HS-5 (cell line): ENCODE measurements around the gene RLN2.
"Not testable (repeated sequence)": the region's sequence is repeated elsewhere in the genome, so short reads cannot be mapped to it uniquely, and the experiment has no call there.

ENCODE experiments used
- DNase-seq: peaks from one replicate; pipeline ENCODE4 v3.0.0-alpha.2; 2012; ENCODE audit warnings: low read depth

The RLN2 gene, protein sequence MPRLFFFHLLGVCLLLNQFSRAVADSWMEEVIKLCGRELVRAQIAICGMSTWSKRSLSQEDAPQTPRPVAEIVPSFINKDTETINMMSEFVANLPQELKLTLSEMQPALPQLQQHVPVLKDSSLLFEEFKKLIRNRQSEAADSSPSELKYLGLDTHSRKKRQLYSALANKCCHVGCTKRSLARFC

DNA sequence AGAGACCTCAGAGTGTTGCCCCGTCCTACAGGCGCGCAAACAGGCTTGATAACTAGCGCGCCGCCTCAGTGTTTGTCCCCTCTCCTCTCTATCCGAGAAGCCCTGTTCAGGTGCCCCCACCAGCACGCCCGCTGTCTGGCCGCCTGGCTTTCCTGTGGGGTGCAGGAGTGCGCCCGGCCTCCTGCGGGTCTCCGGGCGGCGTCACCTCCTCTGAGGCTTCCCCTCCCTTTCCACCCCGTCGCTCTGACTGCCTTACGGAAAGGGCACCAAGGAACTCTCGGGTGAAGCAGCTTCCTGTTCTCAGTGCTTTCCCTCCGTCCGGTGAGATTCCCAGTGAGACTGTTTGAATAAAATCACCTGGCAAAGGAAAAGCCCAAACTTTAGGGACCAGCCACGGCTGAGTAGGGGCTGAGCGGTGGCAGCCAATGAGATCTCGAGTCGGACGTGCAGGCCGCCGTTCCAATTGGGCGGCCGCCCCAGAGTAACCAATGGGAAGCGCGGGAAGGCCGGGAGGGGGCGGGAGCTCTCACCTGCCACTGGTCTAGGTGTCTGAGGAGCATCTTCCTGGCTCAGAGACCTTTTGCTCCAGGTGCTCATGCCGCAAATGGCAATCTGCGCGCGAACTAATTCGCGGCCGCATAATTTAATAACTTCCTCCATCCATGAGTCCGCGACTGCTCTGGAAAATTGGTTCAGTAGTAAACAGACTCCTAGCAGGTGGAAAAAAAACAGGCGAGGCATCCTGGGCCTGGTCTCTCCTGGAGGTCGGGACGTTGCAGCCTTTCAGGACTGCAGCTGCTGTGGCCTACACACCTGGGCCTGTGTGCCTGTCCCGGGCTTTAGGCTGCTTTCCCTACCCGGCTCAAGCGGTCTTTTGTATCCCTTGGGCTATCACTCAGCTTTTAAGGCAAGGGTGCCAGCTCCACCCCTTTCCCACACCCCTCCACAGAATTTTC is at the start of gene RLN2:
TSS of gene RLN2 (minus strand) at position 877 of the 956 bp plus-strand sequence. CDS start at position 741, 136 bp downstream.
- DNase-seq, result not testable (repeated sequence)

DNA sequence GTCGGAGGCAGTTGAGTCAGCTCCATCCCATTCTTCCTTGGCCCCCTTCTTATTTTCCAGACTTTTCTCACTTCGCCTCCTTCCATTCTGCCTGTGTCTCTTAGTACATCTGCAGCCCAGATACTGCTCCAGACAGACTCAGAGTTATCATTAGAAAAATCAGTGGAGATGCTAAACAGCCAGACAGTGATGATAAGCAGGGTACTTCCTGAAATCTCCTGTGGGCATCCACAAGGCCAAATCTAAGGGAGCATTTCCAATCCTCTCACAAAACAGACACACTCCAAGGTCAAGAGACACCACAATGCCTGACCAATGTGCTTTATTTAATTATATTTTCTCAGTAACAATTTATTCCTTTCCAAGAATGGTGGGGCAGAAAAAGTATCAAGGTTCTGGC is 49.7 kb upstream of the RLN2 start:
- no peak for DNase-seq

DNA sequence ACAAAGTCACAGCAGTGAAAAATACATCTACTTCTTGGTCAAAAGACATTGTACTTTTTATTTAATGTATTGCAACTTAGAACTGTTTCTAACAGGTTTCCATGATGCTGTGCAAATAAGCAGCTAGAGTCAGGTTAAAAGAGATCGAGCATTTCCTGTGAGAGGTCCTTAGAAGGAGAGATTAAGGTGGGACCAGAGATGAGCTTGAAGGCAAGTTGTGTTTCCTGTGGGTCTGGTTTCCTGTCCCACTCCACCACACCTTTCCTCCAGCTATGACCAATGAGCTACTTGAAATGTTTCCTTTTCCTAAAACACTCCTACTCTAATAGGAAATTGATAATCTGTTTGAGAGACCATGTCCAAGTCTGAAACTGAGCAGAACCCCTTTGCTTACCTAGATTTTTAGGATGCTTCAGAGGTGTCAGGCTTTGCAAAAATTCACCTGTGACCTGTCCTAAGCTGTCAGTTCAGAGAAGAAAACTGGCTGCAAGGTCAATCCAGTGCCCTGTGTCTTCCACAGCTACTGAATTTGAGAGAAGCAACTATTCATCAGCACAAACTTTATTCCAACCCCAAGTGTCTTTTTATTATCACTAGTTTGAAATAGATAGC is 48.2 kb upstream of the RLN2 start:
- no peak for DNase-seq

DNA sequence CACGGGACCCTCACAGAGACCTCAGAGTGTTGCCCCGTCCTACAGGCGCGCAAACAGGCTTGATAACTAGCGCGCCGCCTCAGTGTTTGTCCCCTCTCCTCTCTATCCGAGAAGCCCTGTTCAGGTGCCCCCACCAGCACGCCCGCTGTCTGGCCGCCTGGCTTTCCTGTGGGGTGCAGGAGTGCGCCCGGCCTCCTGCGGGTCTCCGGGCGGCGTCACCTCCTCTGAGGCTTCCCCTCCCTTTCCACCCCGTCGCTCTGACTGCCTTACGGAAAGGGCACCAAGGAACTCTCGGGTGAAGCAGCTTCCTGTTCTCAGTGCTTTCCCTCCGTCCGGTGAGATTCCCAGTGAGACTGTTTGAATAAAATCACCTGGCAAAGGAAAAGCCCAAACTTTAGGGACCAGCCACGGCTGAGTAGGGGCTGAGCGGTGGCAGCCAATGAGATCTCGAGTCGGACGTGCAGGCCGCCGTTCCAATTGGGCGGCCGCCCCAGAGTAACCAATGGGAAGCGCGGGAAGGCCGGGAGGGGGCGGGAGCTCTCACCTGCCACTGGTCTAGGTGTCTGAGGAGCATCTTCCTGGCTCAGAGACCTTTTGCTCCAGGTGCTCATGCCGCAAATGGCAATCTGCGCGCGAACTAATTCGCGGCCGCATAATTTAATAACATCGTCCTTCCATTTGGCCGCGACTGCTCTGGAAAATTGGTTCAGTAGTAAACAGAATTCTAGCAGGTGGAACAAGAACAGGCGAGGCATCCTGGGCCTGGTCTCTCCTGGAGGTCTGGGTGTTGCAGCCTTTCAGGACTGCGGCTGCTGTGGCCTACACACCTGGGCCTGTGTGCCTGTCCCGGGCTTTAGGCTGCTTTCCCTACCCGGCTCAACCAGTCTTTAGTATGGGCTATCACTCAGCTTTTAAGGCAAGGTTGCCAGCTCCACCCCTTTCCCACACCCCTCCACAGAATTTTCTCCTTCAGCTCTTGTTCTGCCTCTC is 34.8 kb upstream of the RLN2 start, which contains the start of gene RLN1:
TSS of gene RLN1 (minus strand) at position 885 of the 990 bp plus-strand sequence. CDS start at position 755, 130 bp downstream.
- not testable (repeated sequence) for DNase-seq

DNA sequence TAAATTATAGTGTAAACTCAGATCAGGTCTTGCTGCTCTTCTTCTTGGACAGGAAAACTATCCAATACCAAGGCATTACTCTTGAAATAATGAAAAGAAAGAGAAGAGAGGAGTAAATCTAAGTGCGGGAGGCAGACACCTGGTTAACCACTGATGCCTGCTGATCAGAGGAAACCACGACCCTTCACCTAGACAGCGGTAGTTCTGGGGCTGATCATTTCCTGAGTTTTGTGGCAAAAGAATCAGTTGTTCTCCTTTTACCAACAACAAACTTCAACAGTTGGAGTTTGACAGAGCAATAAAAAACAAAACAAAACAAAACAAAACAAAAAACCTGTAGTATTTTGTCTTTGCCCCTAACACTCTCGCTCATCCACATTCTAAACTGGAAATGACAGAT is 32.2 kb upstream of the RLN2 start:
- DNase-seq, result no peak

DNA sequence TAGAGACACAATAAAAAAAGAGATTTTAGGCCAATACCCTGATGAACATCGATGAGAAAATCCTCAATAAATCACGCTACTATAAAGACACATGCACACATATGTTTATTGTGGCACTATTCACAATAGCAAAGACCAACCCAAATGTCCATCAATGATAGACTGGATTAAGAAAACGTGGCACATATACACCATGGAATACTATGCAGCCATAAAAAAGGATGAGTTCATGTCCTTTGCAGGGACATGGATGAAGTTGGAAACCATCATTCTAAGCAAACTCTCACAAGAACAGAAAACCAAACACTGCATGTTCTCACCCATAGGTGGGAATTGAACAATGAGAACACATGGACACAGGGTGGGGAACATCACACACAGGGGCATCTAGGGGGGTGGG is 26.8 kb upstream of the RLN2 start:
- not testable (repeated sequence) for DNase-seq

DNA sequence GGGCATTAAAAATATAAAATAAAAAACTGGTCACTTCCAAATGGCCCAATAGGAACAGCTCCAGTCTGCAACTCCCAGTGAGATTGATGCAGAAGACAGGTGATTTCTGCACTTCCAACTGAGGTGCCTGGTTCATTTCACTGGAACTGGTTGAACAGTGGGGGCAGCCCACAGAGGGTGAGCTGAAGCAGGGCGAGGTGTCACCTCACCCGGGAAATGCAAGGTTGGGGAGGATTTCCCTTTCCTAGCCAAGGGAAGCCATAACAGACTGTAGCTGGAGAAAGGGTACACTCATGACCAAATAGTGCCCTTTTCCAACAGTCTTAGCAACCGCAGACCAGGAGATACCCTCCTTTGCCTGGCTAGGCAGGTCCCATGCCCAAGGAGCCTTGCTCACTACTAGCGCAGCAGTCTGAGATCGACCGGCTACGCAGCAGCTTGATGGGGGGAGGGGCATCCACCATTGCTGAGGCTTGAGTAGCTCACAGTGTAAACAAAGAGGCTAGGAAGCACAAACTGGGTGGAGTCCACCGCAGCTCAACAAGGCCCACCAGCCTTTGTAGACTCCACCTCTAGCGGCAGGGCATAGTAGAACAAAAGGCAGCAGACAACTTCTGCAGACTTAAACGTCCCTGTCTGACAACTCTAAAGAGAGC is 22.5 kb upstream of the RLN2 start:
- DNase-seq, result no peak

DNA sequence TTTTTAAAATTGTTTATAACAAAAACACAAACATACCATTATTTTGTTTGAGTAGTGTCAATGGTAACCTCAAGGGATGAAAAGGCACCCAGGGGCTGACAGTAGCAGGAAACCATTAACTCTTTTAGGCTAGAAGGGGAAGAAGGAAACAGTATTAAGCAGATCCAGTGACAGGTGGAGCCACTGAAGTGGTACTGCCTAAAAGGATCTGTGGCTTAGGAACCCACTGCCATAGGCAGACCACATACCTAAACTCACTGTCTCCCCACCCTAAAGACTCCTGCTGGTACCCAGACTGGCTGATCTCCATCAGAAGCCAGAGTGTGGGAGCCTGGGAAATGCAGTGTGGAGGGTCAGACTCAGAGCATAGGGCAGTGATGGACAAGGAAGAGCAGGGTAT is 21.7 kb upstream of the RLN2 start:
- DNase-seq, result no peak

DNA sequence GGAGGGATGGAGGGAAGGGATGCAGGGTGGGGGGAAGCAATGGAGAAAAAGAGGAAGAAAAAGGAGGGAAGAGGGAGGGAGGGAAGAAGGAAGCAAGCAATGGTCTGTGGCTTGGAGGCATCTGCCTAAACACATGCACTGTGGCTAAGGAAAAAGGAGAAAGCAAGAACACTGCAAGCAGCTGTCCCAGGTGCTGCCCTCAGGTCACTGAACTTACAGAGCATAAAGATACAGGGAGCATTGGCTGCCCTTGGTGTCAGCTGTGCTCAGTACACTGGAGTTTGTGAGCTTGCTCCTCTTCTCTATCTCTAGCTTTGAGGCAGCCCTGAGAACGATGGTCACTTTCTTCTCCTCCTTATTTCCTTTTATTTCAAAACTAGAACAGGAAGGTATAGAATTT is 17.1 kb upstream of the RLN2 start:
- not testable (repeated sequence) for DNase-seq

DNA sequence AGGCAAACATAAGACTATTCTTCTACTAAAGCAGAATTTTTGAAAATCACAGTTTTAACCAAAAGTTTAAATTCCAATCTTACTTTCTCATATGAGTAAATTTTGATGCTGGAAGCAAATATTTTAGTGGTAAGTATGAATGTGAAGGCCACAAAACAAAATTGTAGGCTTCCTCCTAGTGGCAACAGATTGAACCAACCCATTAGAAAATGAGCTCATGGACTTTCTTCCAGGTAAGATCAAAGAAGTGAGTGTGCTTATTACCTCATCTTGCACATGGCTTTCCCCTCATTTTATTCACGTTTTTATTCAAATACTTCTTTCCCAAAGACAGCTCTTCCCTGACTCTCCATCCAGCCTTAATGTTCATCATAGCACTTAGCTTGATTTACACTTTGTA is 16.5 kb upstream of the RLN2 start:
- peak; percentile 4 for DNase-seq

DNA sequence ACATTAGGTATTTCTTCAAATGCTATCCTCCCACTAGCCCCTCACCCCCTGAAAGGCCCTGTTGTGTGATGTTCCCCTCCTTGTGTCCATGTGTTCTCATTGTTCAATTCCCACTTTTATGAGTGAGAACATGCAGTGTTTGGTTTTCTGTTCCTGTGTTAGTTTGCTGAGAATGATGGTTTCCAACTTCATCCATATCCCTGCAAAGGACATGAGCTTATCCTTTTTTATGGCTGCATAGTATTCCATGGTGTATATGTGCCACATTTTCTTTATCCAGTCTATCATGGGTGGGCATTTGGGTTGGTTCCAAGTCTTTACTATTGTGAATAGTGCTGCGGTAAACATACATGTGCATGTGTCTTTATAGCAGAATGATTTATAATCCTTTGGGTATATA is 11.9 kb upstream of the RLN2 start:
- DNase-seq, result not testable (repeated sequence)

DNA sequence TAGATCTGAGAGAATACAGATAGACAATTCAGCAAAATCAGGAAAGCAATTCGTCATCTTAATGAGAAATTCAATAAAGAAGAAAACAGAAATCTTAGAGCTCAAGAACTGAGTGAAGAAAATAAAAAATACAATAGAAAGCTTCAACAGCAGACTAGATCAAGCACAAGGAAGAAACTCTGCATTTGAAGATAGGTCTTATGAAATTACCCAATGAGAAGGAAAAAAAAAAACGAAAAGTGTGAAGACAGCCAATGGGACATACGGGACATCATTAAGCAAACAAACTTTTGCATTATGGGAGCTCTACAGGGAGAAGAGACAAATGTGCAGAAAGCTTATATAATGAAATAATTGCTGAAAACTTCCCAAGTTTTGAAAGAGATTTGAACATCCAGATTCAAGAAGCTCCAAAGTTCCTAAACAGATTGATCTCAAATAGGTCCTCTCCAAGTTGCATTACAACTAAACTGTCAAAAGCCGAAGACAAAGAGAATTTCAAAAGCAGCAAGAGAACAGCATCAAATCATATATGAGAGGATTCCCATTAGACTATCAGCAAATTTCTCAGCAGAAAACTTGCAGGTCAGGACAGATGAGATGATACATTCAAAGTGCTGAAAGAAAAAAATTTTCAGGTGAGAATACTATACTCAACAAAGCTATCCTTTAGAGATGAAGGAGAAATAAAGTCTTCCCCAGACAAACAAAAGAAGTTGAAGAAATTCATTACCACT is 10.8 kb upstream of the RLN2 start:
- DNase-seq, result no peak

DNA sequence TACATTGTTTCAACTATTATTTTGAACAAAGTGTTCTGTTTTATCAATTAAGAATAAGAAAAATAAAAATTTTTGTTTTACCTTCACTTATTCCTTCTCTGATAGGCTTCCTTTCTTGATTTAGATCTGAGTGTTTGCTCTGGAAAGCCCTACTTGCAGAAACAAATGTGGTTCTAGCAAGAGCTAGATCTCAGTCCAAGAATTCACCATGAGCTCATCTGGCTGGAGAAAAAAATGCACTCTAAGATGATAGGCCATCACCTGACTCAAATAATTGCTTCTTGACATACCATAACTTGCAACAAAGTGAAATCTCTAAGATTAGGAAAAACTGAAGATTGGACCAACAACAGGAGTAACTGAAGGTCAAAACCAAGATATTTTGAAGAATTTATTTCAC is 6.3 kb upstream of the RLN2 start:
- DNase-seq, result no peak

DNA sequence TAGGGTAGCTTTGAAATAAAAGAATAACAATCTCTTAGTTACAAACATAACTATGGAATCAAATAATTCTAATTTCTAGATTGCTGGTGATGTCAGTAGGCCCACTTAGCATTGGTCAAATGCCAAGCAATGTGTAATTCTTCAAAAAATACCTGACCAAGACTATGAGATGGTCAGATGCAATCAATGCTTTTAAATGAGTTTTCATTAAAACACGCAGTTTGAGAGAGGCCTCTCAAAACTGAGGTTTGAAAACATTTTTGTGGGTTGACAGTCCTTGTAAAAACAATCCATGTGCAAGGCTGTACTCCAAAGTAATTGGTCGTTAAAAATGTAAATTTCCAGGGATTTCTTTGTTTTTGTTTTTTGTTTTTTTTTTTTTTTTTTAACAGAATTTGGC is 1.2 kb upstream of the RLN2 start:
- DNase-seq, result no peak

DNA sequence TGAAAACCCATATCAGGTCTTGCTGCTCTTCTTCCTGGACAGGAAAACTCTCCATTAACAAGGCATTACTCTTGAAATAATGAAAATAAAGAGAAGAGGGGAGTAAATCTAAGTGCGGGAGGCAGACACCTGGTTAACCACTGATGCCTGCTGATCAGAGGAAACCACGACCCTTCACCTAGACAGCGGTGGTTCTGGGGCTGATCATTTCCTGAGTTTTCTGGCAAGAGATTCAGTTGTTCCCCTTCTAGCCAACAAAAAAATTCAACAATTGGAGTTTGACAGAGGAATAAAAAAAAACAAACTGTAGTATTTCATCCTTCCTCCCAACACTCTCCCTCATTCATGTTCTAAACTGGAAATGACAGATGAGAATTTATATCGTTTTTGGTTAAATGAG is 3.0 kb downstream of the RLN2 start:
- no peak for DNase-seq

DNA sequence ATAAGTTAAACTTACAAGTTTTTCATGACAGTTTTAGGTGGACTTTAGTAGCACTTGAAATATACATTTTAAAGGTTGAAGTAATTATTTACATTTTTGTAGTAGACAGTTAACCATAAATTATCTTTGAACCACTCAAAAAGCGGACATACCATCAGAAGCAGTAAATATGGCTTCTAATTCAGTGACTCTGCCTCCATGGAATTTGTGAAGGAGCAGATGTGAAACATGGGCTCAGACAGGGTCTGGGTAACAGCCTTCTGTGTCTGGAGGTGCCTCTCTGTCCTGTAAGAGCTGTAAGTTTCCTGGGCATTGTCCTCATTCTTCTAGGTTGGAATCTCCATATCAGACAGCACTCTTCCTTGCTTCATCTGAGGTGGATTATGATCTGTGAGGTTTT is 12.4 kb downstream of the RLN2 start:
- DNase-seq, result peak; percentile 13

DNA sequence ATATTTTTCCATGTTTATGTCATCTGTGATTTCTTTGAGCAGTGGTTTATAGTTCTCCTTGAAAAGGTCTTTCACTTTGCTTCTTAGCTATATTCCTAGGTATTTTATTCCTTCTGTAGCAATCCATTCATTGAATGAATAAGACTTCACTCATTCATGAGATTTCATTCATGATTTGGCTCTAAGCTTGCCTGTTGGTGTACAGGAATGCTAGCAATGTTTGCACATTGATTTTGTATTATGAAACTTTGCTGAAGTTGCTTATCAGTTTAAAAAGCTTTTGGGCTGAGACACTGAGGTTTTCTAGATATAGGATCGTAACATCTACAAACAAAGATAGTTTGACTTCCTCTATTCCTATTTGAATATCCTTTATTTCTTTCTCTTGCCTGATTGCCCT is 15.9 kb downstream of the RLN2 start:
- no peak for DNase-seq

DNA sequence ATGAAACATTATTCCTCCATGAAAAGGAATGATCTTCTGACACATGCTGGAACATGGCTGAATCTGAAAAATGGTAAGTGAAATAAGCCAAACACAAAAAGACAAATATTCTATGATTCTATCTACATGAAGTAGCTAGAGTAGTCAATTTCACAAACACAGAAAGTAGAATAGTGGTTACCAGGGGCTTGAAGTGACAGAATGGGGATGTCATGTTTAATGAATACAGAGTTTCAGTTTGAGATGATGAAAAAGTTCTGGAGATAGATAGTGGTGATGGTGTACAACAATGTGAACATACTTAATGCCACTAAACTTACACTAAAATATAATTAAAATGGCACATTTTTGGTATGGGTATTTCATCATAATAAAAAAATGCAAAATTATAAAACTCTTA is 18.3 kb downstream of the RLN2 start:
- DNase-seq, result no peak

DNA sequence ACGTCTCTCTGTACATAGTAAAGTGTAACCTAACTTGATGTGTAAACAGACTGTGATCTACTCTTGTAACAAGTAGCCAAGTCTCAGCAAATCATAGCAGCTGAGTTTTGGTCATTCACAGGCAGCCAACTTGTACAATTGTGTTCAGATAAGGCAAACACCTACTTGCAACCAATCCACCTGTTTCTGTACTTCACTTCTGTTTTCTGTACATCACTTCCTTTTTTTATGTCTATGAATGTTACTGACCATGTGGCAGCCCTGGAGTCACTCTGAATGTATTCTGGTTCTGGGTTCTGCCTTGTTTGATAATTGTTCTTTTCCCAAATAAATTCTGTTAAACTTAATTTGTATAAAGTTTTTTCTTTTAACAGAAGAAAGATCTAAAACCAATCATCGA is 26.0 kb downstream of the RLN2 start:
- DNase-seq, result no peak

DNA sequence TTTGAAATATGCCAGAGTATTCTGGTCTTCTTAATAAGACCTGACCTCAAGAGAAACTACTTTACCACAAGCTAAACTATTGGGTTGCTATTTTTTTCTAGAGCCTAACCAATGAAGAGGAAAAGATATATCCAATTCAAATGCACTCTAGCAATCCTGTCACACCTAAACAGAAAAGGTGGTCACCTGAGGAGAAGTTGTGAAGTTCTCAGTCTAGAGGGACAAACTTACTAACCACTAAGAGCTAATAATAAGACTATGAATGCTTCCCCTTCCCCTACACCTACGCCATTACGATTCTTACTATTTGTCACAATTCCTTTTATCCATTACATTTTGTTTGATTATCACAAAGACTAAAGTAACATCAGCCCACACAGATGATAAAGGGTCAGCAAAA is 29.7 kb downstream of the RLN2 start:
- DNase-seq, result no peak
